Fibroblast of mammary gland (primary cell): Measurements from ENCODE around the gene SART3.

Source experiments
- DNase-seq: peaks from one replicate; pipeline ENCODE4 v3.0.0-alpha.2; 2010; ENCODE audit warnings: low read depth
- H3K4me3 ChIP-seq: 2 replicates; pipeline ENCODE4 v1.5.1; 2011; ENCODE audit warnings: low read depth, mild to moderate bottlenecking, low read length, moderate library complexity; ENCODE audit not compliant: control insufficient read depth
- TF ChIP-seq, protein P1 (sequence below): conservative IDR thresholded peaks from 2 replicates; pipeline ENCODE4 v1.5.1; 2011; ENCODE audit warnings: low read depth, low read length, inconsistent platforms; ENCODE audit not compliant: control insufficient read depth, insufficient read depth

SART3 gene

GRCh38 chr12:108605690-108606406 lies 44.9 kb upstream of the SART3 start:
- H3K4me3 ChIP-seq: no peak overlapping the region
- DNase-seq: no peak
- TF ChIP-seq, protein P1, sequence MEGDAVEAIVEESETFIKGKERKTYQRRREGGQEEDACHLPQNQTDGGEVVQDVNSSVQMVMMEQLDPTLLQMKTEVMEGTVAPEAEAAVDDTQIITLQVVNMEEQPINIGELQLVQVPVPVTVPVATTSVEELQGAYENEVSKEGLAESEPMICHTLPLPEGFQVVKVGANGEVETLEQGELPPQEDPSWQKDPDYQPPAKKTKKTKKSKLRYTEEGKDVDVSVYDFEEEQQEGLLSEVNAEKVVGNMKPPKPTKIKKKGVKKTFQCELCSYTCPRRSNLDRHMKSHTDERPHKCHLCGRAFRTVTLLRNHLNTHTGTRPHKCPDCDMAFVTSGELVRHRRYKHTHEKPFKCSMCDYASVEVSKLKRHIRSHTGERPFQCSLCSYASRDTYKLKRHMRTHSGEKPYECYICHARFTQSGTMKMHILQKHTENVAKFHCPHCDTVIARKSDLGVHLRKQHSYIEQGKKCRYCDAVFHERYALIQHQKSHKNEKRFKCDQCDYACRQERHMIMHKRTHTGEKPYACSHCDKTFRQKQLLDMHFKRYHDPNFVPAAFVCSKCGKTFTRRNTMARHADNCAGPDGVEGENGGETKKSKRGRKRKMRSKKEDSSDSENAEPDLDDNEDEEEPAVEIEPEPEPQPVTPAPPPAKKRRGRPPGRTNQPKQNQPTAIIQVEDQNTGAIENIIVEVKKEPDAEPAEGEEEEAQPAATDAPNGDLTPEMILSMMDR: no peak

DNA sequence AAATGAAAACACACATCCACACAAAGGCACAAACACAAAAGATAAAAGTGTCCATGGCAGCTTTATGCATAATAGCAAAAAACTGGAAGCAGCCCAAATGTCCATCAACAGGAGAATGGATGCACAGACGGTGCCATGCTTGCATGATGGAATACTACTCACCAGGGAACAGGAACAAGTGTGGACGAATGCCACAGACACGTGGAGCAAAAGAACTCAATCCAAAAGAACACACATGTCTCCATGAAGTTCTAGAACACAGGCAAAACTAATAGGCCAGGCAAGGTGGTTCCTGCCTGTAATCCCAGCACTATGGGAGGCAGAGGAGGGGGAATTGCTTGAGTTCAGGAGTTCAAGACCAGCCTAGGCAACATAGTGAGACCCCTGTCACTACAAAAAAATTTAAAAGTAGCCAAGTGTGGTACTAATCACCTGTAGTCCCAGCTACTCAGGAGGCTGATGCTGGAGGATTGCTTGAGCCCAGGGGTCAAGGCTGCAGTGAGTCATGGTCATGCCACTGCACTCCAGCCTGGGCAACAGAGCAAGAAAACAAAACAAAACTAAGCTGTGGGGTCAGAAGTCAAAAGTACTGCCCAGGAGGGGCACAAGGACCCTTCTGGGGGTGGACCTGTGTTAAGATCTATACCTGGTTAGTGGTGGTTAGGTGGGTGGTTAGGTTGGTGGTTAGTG lies 44.2 kb upstream of the SART3 start:
- peak; percentile 51 for DNase-seq
- no peak overlapping the region for H3K4me3 ChIP-seq
- TF ChIP-seq, protein P1: no peak

DNA sequence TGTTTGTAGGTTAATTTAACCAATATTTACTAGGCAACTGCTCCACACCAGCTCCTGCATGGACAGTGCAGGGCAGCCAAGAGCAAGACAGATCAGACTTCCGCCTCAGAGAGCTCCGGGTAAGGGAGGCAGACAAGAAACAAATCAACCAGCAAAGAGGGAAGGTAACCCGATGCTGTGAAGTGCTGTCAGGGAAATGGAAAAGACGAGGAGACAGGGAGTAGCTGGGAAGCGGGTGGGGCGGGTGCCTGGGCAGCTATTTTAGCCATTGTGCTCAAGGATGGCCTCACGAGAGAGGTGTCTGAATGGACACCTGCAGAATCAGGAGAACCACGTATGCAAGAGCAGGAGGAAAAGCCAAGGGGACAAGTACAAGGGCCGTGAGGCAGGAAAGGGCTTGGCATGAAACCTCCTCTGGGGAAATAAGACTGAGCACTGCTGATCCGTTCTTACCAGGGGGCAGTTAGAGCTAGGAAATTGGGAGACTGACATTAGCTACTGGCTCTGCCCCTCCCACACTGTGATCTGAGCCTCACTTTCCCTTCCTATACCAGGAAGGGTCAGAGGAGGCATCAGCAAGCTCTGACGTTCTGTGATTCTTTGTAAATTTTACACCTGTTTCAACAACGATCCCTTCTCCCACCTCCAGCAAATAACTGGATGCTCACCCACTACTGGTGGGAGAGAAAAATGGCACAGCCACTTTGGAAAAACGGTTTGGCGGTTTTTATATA lies 43.4 kb upstream of the SART3 start:
- H3K4me3 ChIP-seq: no peak overlapping the region

DNA sequence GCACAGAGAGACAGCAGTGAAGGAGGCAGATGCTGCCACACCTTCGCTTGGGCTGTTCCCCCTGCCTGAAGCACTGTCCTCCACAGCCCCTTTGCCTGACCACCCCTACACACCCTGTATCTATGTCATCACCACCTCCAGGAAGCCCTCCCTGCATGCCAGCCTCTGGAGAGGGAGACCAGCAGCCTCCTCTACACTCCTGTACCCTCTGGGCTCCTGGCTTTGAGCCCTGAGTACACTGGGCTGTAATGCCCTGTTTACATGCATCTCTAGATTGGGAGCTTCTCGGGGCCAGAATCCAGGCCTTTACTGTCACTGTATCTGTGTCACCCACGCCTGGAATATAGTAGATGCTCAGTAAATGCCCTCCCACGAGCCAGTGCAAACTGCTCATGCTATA lies 42.8 kb upstream of the SART3 start:
- DNase-seq: no peak
- H3K4me3 ChIP-seq: no peak overlapping the region
- TF ChIP-seq, protein P1: no peak

More for the DNA sequence above, 43.4 kb upstream of the SART3 start:
- no peak for DNase-seq
- TF ChIP-seq, protein P1: no peak

GRCh38 chr12:108602976-108603704 lies 42.2 kb upstream of the SART3 start:
- DNase-seq: no peak
- H3K4me3 ChIP-seq: no peak overlapping the region
- TF ChIP-seq, protein P1: no peak

- TF ChIP-seq, protein P1: no peak
- H3K4me3 ChIP-seq: no peak overlapping the region
Observed at GRCh38 chr12:108602209-108602705, 41.3 kb upstream of the SART3 start.

More at GRCh38 chr12:108602209-108602705, 41.3 kb upstream of the SART3 start:
- DNase-seq: no peak
